ENCODE data around the gene UQCRFS1.
"Not testable (repeated sequence)": the region's sequence is repeated elsewhere in the genome, so short reads cannot be mapped to it uniquely, and the experiment has no call there.

UQCRFS1 gene

DNA sequence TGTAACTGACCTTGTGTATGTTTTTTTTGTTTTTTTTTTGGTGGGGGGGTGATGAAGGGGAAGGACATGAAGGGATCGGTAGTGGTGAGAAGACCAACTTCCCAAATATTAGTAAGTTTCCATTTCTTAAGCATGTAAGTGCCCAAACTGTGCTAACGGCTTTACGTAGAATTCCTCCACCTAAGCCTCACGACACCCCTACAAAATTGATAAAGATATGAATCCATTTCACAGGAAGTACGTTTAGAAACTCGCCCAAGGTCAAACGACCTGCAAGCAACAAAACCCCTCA is 649 bp downstream of the UQCRFS1 start:
- no peak for DNase-seq

GRCh38 chr19:29211562-29212355 is 1.2 kb downstream of the UQCRFS1 start:
- DNase-seq: no peak

DNA sequence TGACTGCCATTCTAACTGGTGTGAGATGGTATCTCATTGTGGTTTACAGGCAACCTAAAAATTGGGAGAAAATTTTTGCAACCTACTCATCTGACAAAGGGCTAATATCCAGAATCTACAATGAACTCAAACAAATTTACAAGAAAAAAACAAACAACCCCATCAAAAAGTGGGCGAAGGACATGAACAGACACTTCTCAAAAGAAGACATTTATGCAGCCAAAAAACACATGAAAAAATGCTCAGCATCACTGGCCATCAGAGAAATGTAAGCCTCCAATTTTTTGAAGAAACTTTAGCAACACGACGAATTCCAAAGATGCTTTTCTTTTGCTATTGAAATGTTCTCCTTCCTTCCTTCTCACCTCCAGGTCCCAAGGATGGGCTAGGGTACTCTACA is 1.9 kb downstream of the UQCRFS1 start:
- DNase-seq: not testable (repeated sequence)

DNA sequence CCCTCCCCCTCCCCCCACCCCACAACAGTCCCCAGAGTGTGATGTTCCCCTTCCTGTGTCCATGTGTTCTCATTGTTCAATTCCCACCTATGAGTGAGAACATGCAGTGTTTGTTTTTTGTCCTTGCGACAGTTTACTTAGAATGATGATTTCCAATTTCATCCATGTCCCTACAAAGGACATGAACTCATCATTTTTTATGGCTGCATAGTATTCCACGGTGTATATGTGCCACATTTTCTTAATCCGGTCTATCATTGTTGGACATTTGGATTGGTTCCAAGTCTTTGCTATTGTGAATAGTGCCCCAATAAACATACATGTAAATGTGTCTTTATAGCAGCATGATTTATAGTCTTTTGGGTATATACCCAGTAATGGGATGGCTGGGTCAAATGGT is 2.4 kb downstream of the UQCRFS1 start:
- not testable (repeated sequence) for DNase-seq

DNA sequence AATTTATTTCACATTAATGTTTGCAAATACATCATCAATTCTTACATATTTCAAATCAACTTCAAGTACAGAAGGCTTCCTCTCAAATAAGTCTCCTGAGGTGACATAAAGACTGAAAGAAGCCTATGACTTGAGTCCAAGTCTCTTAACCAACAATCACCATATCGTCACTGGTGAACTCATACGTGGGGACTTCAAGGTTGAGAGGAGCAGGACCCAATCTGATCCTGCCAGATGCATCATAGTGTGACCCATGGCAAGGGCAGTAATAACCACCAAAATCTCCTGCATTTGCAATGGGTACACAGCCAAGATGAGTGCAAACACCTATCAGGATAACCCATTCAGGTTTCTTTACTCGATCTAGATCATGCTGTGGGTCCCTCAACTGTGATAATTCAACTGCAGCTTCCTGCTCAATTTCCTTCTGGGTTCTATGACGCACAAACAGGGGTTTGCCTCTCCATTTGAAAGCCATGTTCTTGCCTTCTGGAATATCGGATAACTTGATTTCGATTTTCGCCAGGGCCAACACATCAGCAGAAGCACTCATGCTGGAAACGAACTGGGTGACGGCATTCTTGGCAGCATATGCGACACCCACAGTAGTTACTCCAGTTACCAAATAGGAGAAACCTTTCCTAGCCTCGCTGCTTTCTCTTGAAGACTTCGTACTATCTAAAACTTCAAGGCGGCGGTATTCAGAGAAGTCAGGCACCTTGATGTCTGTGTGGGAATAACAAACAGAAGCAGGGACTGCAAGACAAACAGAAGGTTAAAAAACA is 5.4 kb downstream of the UQCRFS1 start:
- not testable (repeated sequence) for DNase-seq

DNA sequence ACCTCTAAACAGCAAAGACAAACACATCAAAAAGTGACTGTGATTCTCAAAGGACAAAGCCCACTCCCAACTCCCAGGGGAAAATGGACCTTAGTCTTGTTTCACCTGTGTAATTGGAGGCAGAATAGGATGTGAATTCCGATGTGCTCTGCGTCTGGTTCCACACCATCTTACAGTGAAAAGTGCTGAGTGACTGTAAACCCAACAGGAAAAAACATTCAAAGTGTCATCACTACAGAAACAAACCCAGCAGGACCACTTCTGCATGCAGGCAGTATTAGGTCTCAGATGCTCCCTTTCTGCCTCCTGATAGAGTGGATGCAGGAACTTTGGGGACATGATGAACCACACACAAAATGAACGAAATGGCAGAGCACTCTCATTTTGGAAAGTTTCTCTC is 6.5 kb downstream of the UQCRFS1 start:
- DNase-seq: no peak

- DNase-seq: no peak
Observed at GRCh38 chr19:29202281-29202680, 10.7 kb downstream of the UQCRFS1 start.

GRCh38 chr19:29201855-29202254 is 11.1 kb downstream of the UQCRFS1 start:
- DNase-seq: no peak

GRCh38 chr19:29194658-29195057 is 18.3 kb downstream of the UQCRFS1 start:
- DNase-seq: no peak

GRCh38 chr19:29193155-29193554 is 19.8 kb downstream of the UQCRFS1 start:
- DNase-seq: no peak

- DNase-seq: no peak
Observed at GRCh38 chr19:29191005-29191404, 21.9 kb downstream of the UQCRFS1 start.

DNA sequence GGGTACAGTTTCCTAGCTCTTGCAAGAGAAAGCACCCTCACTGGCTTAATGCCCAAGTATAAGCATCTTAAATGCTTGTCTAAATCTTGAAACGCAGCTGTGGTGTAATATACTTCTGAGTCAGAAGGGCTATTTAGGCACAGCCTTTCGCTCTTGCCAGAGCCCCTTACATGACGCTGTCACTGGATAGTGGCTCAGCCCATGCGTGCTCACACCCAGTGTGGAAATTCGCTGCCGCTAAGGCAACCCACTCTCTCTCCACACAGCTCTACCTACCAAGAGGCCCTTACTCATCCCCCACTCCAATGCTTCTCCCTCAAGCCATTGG is 24.0 kb downstream of the UQCRFS1 start:
- DNase-seq: no peak

GRCh38 chr19:29188289-29189032 is 24.5 kb downstream of the UQCRFS1 start:
- no peak for DNase-seq

GRCh38 chr19:29187676-29188075 is 25.3 kb downstream of the UQCRFS1 start:
- no peak for DNase-seq

- DNase-seq: no peak
Observed at GRCh38 chr19:29185427-29185826, 27.5 kb downstream of the UQCRFS1 start.

GRCh38 chr19:29176981-29177754 is 35.8 kb downstream of the UQCRFS1 start:
- DNase-seq: no peak

DNA sequence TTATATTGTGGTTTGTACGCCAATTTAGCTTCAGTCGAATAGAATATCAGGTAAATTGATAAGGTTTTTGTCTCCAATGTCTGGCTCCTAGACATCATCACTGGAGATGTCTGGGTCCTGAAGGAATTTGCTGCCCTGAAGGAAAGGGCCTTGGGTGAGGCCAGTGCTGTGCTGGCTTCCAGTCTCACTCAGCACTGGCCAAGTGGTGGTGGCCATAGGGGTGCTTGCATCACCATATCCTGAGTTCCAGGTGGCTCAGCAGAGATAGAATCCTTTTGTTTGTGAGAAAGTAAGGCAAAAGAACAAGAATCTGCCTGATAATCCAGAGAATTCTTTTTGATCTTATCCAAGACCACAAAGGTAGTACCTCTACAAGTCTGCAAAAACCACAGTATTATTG is 39.1 kb downstream of the UQCRFS1 start:
- no peak for DNase-seq

GRCh38 chr19:29172302-29172701 is 40.6 kb downstream of the UQCRFS1 start:
- no peak for DNase-seq

DNA sequence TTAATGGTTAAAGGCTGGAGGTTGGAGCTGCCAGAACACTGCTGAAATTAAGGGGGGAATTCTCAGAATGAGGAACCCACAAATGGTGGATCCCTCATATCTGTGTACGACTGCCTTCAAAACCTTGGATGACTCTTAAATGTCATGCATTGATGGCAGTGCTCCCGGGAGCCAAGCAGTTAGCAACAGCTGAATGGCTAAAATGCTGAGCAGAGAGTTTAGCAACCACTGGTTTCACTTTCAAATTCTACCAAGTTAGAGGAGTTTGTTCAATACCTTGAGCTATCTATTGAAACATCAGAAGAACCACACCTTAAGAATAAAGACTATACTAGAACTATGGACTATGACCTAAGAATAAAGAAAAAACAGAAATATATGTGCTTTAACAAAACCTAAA is 41.4 kb downstream of the UQCRFS1 start:
- DNase-seq: no peak

GRCh38 chr19:29170554-29170953 is 42.4 kb downstream of the UQCRFS1 start:
- no peak for DNase-seq

GRCh38 chr19:29162694-29163093 is 50.3 kb downstream of the UQCRFS1 start:
- DNase-seq: no peak

GRCh38 chr19:29155683-29156082 is 57.3 kb downstream of the UQCRFS1 start:
- no peak for DNase-seq
